Upper lobe of right lung (tissue), 1 donor: ENCODE data around the gene SLC4A5. TPM values are rescaled to one million over a fixed set of nuclear protein-coding genes. Genes with fewer than 3 reads are reported as not detected.

Experiments
- ATAC-seq: fragments of 200-7000 bp; cut with Tn5 transposase; one replicate; pipeline ENCODE4 v1.9.1; 2020; ENCODE audit warnings: mild to moderate bottlenecking, moderate library complexity
- DNase-seq: peaks from one replicate; pipeline ENCODE4 v3.0.0-alpha.2; 2020
- H3K27ac ChIP-seq: fragments of 200-600 bp; one replicate; pipeline ENCODE4 v1.8.0; 2022
- H3K27me3 ChIP-seq: fragments of 200-600 bp; one replicate; pipeline ENCODE4 v1.8.0; 2022; ENCODE audit warnings: mild to moderate bottlenecking
- H3K36me3 ChIP-seq: fragments of 200-600 bp; one replicate; pipeline ENCODE4 v1.8.0; 2022
- H3K4me1 ChIP-seq: fragments of 200-600 bp; one replicate; pipeline ENCODE4 v1.8.0; 2022
- H3K4me3 ChIP-seq: fragments of 200-600 bp; one replicate; pipeline ENCODE4 v1.8.0; 2022; ENCODE audit warnings: mild to moderate bottlenecking
- H3K9me3 ChIP-seq: fragments of 200-600 bp; one replicate; pipeline ENCODE4 v1.8.0; 2022
- CTCF ChIP-seq: fragments of 200-600 bp; IDR thresholded peaks from one replicate; pipeline ENCODE4 v1.8.0; 2022; ENCODE audit warnings: antibody characterized with exemption
- intact Hi-C: fragments of 100-400 bp; cut with DNase I; formaldehyde crosslinking; loops from one replicate; pipeline ENCODE4 v1.11.0; 2022
- total RNA-seq: library from RNA; stranded (reverse); fragmentation: NEBNext Ultra II Directional; extraction: Animal tissue kit (Norgen Biotek cat#: 25700); gene quantifications from one replicate; pipeline ENCODE4 v1.2.1, GENCODE V29; 2021
- donor health status: DM: no; HTN: yes; CAD: no; lungs with severe emphysema.

The SLC4A5 gene
- total RNA-seq, 1 donor from 2014 or later: 3.2 TPM

- Histone ChIP-seq H3K27ac (no peak overlapping the region), H3K9me3 (no peaks in the 10 kb centered on the region), H3K4me1 (peaks cover 50% of the 10 kb centered on the region), H3K27me3 (no peaks in the 10 kb centered on the region), H3K4me3 (no peak overlapping the region), H3K36me3 (no peaks in the 10 kb centered on the region)
- intact Hi-C loops: no loop called here
- no peak for ATAC-seq
- DNase-seq: no peak
- TF ChIP-seq CTCF: no peak
Measured at GRCh38 chr2:74387346-74387745, 44.1 kb upstream of the SLC4A5 start.

- intact Hi-C loops: no loop called here
- H3K36me3 ChIP-seq: no peaks in the 10 kb centered on the region
- H3K27me3 ChIP-seq: no peaks in the 10 kb centered on the region
- H3K27ac ChIP-seq: peak overlapping the region; percentile 11
- peaks cover 58% of the 10 kb centered on the region for H3K4me1 ChIP-seq
- no peaks in the 10 kb centered on the region for H3K9me3 ChIP-seq
- no peak for TF ChIP-seq CTCF
- DNase-seq (no peak), ATAC-seq (peak; percentile 30)
- no peak overlapping the region for H3K4me3 ChIP-seq
Measured at GRCh38 chr2:74385396-74385795, 42.2 kb upstream of the SLC4A5 start.

- H3K9me3 ChIP-seq: no peaks in the 10 kb centered on the region
- peak overlapping the region; percentile 28 for H3K27ac ChIP-seq
- H3K4me3 ChIP-seq: no peak overlapping the region
- peaks cover 58% of the 10 kb centered on the region for H3K4me1 ChIP-seq
- ATAC-seq (no peak), DNase-seq (no peak)
- no peaks in the 10 kb centered on the region for H3K27me3 ChIP-seq
- no peaks in the 10 kb centered on the region for H3K36me3 ChIP-seq
- no peak for TF ChIP-seq CTCF
- intact Hi-C loops: no loop called here
Measured at GRCh38 chr2:74384051-74384450, 40.8 kb upstream of the SLC4A5 start.

GRCh38 chr2:74383254-74383653 lies 40.0 kb upstream of the SLC4A5 start:
- Histone ChIP-seq H3K36me3 (no peaks in the 10 kb centered on the region), H3K4me1 (peaks cover 58% of the 10 kb centered on the region), H3K9me3 (no peaks in the 10 kb centered on the region), H3K4me3 (no peak overlapping the region), H3K27me3 (no peaks in the 10 kb centered on the region), H3K27ac (peak overlapping the region; percentile 28)
- no peak for DNase-seq
- no peak for TF ChIP-seq CTCF
- ATAC-seq: peak; percentile 73
- intact Hi-C loops: no loop called here

GRCh38 chr2:74381751-74382150 lies 38.5 kb upstream of the SLC4A5 start:
- Histone ChIP-seq H3K4me1 (peaks cover 58% of the 10 kb centered on the region), H3K9me3 (no peaks in the 10 kb centered on the region), H3K4me3 (no peak overlapping the region), H3K27me3 (no peaks in the 10 kb centered on the region), H3K36me3 (peaks cover 13% of the 10 kb centered on the region), H3K27ac (peak overlapping the region; percentile 28)
- ATAC-seq: no peak
- intact Hi-C loops: no loop called here
- no peak for TF ChIP-seq CTCF
- DNase-seq: no peak
